ENCODE data around the gene DIPK1C.
"Not testable (repeated sequence)": the region's sequence is repeated elsewhere in the genome, so short reads cannot be mapped to it uniquely, and the experiment has no call there.

DIPK1C gene

DNA sequence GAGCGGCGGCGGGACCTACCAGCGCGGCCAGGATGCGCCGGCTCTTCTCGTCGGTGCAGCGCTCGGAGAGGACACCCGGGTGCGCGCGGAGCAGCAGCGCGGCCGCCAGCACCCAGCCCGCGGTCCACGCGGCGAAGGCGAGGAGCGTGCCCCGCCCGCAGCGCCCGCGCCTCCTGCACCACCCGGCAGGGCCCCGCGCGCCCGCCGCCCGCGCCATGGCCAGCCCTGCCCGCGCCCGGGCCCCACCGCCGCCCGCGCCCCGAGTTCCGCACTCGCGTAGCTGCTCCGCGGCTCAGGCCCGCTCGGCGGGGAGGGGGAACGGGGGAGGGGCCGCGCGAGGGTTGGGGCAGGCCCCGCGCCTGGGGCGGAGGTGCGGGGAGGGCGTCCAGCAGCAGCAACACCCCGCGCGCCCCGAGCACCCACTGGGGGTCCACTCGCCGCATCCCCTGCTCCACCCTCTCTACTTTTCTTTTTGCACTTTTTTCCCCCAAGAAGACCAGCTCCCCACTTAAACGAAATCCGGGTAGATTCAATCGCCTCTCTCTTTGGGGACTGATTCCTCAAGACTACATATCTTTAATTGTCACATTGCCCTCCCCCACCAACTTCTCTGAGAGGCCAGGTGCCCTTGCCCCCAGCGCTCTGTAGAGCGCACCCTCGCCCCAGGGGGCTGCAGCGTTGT lies at the start of gene DIPK1C:
DIPK1C (minus strand) TSS at position 266 of the 682 bp plus-strand sequence; CDS start at position 217, 49 bp downstream.
- no peak for DNase-seq (ENCODE audit: low read depth)

DNA sequence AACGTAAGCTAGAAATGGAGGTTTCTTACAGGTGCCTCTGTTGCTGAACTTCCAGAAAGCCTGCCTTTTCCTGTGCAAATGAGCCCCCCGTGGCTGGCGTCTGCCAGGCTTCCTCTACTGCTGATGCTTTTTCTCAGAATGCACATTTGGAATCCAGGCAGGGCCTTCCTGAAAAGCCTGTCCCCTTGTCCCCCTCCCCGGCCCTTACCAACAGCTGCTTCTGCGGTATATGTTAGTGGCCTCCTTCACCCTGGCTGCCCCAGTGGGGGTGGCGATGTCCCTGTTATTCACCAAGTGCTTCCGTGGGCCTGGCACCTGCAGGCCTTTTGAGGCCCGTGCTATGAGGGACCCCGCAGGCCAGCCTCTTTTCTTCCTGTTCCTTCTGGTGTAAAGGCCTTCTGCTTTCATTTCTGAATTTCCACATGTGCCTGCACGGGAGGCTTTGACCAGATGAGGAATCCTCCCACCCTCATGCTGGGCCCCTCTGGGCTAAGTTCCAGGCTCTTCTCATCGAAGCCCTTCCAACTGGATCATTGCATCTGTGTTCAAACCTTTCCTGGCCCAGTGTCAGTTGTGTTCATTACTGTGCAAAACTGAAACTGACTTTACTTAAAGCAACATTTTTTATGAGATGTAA lies 49.5 kb upstream of the DIPK1C start:
- no peak for DNase-seq (ENCODE audit: low read depth)

DNA sequence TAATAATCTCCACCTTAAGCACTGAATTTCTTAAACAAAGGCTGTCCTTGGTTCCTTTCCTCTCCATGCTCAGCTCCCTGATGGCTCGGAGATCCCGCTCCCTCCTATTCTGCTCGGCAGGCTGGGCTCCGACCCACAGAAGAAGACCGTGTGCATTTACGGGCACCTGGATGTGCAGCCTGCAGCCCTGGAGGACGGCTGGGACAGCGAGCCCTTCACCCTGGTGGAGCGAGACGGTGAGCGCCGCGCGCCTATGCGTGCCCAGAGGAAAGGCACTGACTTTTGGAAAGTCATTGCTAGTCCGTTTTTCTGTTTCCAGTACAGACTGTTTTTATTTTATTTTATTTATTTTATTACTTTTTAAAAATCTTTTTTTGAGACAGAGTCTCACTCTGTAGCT lies 48.7 kb upstream of the DIPK1C start:
- DNase-seq (ENCODE audit: low read depth) = no peak

DNA sequence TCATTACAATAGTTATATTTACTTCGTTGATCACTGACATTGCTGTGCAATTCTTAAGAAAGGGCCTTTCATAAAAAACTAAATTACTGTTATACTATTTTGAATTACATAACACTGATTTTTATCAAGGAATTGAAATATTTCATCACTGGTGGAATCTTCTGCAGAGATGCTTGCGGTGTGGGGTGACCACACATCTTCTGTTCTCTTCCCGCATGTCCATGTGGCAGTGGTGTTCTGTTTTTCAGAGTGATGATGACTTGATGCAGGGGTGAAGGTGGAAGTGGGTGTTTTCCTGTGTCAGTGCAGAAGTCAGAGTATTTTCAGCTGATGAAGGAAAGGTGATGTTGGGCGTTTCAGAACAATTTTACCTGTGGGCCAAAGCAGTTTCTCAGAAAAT lies 46.0 kb upstream of the DIPK1C start:
- DNase-seq (ENCODE audit: low read depth) = no peak

DNA sequence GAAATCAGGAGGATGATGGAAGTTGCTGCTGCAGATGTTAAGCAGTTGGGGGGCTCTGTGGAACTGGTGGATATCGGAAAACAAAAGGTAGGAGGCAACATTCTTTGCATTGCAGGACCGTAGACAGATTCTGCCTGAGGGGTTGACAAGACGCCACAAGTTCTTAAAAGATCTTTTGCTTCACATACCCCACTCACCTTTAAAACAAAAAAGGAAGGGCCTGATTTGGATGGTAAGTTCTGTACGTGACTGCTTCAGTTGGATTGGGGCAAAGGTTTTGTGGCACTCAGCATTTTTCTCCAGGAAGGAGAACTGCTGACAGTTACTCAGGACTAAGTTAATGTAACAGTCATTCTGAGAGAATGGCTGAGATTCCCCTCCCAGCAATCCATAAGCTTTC lies 44.3 kb upstream of the DIPK1C start:
- no peak for DNase-seq (ENCODE audit: low read depth)

DNA sequence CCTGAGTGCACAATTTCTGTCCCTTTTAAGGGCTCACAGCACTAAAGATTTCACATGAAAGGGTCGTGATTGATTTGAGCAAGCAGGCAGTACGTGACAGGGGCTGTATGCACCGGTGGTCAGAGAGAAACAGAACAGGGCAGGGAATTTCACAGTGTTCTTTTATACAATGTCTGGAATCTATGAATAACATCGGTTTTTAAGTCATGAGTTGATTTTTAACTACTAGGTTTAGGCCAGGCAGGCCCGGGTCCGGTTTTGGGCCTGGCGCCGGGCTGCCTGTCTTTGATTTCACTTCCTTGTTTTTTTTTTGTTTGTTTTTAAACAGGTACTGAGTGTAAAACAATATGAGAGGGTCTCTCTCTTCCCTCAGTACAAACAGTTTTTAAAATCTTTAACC lies 43.7 kb upstream of the DIPK1C start:
- not testable (repeated sequence) for DNase-seq (ENCODE audit: low read depth)

DNA sequence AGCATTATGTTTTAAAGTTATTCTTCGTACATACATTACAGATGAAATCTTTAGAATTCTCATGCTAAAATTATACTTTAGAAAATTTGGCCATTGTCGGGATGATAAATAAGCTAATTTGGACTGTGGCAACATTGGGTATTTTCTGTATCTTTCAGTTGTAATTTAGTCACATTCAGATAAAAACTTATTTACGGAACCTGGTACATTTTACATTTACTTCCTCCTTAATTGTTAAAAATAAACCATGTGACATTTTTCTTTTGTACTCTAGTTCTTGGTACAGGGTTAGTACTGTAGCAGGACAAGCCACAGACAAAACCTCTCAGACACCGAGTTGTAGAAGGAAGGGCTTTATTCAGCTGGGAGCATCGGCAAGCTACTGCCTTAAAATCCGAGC lies 43.3 kb upstream of the DIPK1C start:
- no peak for DNase-seq (ENCODE audit: low read depth)

DNA sequence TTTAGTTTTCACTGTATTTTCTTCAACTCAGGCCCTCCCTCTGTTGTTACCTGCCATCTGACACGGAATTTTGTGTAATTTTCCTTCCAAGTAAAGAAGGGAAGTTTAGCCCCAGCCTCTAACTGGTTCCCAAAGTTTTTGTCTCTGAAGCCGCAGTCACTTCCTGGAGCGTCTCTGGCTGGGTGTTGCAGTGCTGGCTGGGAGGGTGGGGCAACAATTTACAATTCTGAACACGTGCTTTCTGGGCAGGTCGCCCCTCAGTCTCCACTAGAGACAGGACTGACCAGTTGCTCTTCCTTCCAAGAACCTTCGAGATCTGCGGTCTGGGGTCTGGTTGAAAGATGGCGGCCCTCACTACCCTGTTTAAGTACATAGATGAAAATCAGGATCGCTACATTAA lies 42.5 kb upstream of the DIPK1C start:
- no peak for DNase-seq (ENCODE audit: low read depth)

DNA sequence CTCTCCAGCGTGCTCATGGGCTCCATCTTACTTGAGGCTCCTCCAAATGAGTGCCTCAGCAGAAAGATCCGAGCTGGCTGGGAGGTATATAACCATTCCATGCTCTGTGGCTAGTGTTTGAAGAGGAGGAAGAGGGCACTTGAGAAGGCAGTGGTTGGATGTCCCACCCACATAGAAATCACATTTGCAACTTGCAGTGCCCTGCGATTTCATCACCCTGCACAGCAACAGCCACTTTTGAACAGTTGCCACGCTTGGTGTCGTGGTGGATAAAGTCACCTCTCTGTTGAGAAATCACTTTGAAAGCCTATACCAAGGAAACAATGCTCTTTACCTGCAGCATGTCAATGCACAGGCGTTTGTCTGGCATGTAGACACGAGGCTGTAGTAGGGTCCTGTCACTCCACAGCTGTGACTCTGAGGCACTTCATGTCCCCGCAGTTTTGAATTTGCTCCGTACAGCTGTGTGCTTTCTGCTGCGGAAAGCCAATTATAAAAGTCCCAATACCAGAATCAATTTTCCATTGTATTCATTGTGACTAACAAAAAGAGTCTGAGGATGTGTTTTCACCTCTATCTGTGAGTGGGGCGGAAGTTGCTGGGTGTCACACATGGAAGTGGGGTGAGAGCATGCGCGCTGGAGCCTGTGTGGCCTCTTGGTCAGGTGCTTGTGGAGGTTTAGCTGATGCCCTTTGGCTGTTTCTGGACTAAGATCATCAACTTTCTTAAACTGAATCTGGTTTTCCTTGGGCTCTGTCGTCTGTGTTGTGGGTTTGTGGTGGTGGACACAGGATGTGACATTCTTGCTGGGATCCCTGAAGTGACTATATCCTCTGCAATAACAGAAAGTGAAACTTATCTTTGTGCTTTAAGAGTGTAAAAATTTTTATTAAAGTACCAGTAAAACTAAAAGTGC lies 41.9 kb upstream of the DIPK1C start:
- peak; percentile 71 for DNase-seq (ENCODE audit: low read depth)

DNA sequence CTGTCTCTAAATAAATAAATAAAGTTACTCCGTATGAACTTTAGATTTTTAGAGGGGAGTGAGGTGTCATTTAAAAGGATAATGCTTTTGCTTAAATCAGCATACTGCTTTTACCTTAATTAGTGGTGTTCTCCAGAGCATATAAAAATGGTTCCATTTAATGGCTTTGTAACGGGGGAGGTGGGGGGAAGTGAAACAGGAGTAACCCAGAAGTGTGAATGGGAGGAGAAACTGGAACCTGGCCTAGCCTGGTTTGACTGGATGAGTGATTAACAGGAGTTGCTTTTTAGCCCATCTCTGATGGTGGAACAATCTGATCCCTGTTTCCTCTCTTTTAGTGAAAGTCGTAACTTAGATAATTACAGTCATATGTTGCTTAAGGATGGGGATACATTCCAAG lies 40.7 kb upstream of the DIPK1C start:
- no peak for DNase-seq (ENCODE audit: low read depth)

DNA sequence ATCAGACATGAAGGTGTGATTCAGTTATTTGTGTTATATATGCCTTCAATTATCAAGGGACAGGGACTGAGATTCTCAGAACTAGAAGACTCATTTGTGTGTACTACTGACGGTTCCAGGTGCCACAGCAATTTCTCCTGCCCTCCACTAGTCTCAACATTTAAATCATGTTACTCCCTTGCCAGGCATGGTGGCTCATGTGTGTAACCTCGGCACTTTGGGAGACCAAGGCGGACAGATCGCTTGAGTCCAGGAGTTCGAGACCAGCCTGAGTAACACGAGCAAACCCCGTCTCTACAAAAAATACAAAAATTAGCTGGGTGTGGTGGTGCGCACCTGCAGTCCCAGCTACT lies 40.2 kb upstream of the DIPK1C start:
- DNase-seq (ENCODE audit: low read depth) = no peak

DNA sequence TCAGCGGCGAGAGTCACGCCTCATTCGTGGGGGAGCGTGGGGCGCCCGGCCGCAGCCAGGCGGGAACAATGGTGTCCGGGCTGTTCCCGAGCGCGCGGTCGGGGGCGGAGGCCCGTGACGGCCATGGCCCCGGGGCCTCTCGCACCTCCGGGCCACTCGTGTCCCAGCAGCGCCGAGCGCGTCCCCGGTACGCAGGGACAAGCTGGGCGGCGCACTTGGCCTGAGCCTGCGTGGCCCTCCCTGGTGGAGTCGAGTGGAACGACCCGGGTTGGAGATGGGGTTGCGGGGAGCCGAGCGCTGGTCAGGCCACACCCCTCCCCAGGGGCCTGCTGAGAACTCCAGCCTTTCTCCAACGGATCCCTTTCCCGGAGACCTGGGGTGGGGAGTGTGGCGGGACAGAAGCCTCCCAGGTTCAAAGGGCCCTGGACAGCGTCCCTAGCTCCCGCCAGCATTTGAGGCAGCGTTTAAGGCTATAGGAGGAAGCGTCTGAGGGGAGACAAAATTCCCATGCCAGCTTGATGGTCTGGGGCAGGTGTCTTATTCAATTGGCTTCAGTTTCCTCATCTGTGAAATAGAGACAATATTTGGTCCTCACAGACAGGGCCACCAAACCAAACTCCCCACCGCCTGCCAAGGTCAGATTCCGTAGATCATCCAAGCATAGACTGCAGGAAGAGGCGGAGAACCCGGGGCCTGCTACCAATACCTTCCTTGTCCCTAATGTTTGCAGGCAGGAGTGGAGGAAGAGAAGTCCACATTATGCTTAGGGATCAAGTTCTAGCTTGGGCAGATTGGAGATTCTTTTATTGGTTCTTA lies 39.6 kb upstream of the DIPK1C start:
- peak; percentile 11 for DNase-seq (ENCODE audit: low read depth)

DNA sequence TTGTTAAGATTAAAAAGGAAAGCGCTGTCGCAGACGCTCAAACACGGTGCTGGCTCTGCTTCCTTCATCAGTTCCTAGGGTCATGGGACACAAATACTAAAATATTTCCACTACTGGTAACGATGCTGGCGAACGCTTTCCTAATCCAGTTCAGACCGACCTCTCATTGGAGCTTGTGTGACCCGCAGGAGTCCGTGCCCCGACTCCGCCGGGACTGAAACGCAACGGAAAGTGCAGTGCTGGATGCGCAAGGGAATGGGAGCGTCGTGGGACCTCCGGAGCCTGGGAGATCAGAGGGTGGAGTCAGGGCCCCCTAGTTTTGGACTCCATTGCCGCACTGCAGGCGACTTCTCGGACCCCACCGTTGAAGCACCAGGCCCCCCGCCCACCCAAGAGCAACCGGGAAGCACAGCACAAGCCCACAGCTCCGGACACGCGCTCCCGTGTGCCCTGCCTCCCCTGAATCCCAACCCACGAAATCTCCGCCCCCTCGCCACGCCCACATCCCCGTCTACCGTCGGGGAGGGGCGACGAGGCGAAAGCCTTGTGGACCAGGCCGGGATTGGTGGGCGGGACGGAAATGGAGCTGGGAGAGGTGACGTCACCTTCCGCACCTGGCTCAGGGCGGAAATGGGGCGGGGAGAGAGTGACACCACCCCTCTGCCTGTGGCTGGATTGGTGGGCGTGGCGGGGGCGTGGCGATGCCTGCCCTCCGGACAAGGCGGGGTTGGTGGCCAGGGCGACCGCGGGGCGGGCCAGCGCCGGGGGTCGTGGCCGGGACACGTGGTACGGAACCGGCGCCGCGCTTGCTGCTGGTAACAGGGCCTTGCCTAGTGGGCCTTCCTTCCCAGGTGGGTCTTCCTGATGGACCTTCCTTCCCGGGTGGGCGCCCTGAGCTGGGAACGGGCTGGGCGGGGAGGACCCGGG lies 38.7 kb upstream of the DIPK1C start, which contains the start of gene CNDP2:
CNDP2 (plus strand) TSS at position 783 of the 927 bp plus-strand sequence. CDS start 3,611 bp downstream, outside the sequence.
- DNase-seq (ENCODE audit: low read depth) = peak; percentile 99

DNA sequence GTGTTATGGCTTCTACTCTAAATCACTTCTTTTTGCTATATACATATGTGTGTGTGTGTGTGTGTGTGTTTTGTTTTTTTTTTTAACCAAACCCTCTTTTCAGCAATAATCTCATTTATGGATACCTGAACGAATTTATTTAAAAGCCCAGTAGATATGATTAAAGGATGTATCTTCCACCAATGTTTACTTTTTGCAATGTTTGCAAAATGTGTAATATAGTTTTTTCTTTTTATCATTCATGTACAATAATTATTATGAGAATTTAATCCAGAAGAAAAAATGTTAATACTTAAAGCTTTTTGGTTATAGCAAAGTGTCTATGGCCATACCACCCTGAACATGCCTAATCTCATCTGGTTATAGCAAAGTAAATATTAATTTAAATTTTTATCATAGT lies 37.4 kb upstream of the DIPK1C start:
- no peak for DNase-seq (ENCODE audit: low read depth)

DNA sequence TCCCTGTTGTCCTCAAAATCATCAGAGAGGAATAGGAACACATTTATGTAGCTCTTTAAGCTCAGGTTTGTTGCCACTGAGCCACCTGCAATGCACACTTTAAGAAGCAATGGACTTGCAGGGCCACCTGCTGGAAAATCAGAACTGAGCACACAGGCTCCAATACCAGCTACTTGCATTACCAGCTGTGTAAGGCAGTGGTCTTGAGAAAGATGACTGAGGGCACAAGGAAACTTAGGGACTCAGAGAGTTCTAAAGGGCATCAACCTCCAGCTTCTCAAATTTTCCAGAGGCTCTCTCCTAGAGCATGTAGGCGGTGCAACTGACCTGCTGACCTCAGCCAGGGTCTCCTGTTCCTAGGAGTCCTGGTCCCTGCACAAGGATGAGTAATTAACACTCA lies 36.6 kb upstream of the DIPK1C start:
- DNase-seq (ENCODE audit: low read depth) = peak; percentile 36

DNA sequence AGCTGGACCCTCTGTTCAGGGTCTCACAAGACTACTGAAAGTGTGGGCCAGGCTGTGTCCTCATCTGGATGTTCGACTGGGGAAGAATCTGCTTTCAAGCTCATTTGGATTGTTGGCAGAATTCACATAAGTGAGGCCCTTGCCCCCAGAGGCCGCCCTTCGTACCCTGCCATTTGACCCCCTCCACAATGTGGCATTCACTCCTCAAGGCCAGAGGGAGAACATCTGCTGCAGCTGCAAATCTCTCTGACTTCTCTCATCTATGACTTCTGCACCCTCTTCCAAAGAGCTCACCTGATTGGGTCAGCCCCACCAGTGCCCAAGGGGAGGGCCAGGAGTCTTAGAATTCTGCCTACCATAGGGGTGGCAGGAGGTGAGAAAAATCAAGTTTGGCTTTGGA lies 35.2 kb upstream of the DIPK1C start:
- DNase-seq (ENCODE audit: low read depth) = no peak

DNA sequence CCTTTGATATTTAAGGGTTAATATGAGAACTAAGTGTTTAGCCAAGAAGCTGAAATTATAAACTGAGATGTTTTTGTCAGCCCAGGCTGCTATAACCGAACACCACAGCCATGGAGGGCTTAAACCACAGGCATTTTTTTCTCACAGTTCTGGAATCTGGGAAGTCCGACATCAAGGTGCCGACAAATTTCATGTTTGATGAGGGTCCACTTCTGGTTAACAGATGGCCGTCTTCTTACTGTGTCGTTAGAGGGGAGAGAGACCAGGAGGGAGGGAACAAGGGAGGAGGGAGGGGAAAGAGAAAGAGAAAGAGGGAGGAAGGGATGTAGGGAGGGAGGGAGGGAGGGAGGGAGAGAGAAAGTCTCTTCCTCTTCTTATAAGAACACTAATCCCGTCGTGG lies 32.6 kb upstream of the DIPK1C start:
- no peak for DNase-seq (ENCODE audit: low read depth)

DNA sequence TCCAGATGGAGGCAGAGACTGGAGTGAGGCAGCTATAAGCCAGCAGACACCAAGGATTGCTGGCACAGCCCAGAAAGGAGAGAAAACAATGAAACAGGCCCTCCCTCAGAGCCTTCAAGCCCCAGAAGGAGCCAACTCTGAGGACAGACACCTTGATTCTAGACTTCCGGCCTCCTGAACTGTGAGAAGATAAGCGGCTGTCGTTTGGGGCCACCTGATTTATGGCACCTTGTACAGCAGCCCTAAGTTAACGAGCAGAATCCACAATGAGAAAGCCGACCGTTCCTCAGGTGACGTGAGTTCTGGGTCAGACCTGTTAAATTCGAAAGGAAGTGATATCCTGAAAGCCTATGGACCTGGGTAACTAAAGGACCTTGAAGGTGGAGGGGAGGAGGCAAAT lies 31.8 kb upstream of the DIPK1C start:
- DNase-seq (ENCODE audit: low read depth) = no peak

DNA sequence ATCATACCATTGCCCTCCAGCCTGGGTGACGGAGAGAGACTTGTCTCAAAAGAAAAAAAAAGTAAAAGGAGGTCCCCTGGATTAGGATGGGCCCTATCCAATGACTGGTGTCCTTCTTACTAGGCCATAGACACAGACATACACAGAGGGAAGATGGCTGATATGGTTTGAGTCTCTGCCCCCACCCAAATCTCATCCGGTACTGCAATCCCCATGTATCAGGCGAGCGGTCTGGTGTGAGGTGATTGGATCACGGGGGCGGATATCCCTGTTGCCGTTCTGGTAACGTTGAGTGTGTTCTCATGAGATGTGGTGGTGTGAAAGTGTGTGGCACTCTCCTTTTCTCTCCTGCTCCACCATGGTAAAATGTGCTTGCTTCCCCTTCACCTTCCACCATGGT lies 31.2 kb upstream of the DIPK1C start:
- no peak for DNase-seq (ENCODE audit: low read depth)

DNA sequence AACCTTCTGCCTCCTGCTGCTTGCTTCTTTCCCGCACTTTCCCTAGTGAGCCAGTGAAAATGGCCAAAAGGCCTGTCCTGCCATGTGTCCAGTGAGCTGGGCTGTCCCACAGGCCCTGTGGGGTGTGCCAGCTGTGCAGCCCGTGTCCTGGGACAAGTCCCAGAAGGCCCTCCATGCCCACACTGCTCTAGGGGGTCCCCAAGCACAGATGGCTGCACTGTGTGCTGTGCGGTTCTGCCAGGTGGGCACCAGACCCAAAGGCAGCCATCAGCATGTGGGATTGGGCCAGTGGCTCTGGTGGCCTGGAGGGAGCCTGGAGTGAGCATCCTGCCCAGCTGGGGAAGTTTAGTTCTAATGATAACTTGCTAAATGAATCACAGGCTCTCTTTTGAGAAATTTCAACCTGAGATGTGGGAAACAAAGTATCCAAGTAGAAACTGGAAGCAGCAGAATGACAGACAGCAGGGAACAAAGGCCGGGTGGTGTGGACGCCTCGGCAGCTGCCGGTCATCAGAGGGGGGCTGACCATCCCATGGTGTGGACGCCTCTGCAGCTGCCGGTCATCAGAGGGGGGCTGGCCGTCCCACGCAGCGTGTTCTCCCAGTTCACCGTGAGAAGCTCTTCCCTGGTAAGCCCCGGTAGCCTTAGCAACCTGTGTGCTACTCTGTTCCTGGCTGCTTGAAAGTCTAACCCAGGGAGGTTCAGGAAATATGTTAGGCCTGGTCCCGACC lies 29.2 kb upstream of the DIPK1C start:
- no peak for DNase-seq (ENCODE audit: low read depth)

All from stimulated activated CD8-positive, alpha-beta memory T cell treated with anti-CD3 and anti-CD28 coated beads, Interleukin-12 subunit alpha, Interleukin-12 subunit beta, amount 100 ng/mL, for 1 hour (primary cell).